Psoas muscle (tissue), 8 donors: Measurements from ENCODE around the gene MAP7D1. TPM values are rescaled to one million over a fixed set of nuclear protein-coding genes. Genes with fewer than 3 reads are reported as not detected.
A peak's percentile ranks its signal among the peaks of the same experiment; 100 is the strongest.

Experiments
- ATAC-seq, 4 donors: fragments of 200-7000 bp; cut with Tn5 transposase; one replicate each; pipeline ENCODE4 v1.9.1; 2020; ENCODE audit warnings: moderate library complexity in 3 of 4, mild to moderate bottlenecking in 2 of 4
- DNase-seq, 2 donors: peaks; one replicate each; pipeline ENCODE4 v3.0.0-alpha.2; 2020
- H3K27ac ChIP-seq: fragments of 200-600 bp; one replicate; pipeline ENCODE4 v1.8.0; 2022
- H3K27me3 ChIP-seq, 3 donors: fragments of 200-600 bp in 1 of 3; one replicate each; pipeline versions ENCODE4 v1.6.1 to v1.8.0; 2013 to 2022; ENCODE audit warnings: low read length in 2 of 3, mild to moderate bottlenecking in 2 of 3, moderate library complexity in 1 of 3; ENCODE audit not compliant: insufficient read depth in 3 of 3
- H3K36me3 ChIP-seq, 2 donors: fragments of 200-600 bp in 1 of 2; one replicate each; pipeline versions ENCODE4 v1.6.1 to v1.8.0; 2013 to 2022; ENCODE audit warnings: low read depth in 1 of 2, mild to moderate bottlenecking in 1 of 2, moderate library complexity in 1 of 2; ENCODE audit not compliant: insufficient read depth in 1 of 2
- H3K4me1 ChIP-seq: fragments of 200-600 bp; one replicate; pipeline ENCODE4 v1.8.0; 2022
- H3K4me3 ChIP-seq: fragments of 200-600 bp; one replicate; pipeline ENCODE4 v1.8.0; 2022; ENCODE audit warnings: mild to moderate bottlenecking
- H3K9me3 ChIP-seq: fragments of 200-600 bp; one replicate; pipeline ENCODE4 v1.8.0; 2022
- WGBS, 3 donors: extraction: QIAGEN DNeasy Blood & Tissue Kit; methylation state at CpG; one replicate each; pipeline versions ENCODE4 v1.1.6 to v1.1.7; 2013; 5-methylcytosine and 5-hydroxymethylcytosine counted together
- intact Hi-C, 2 donors: fragments of 100-400 bp; cut with DNase I; formaldehyde crosslinking; loops; one replicate each; pipeline versions ENCODE4 v1.11.0 to v1.14.2; 2022
- polyA plus RNA-seq, 3 donors: library from polyadenylated mRNA; stranded (reverse); fragments of 200-250 nt; gene quantifications; one replicate each; pipeline ENCODE4 v1.2.3, GENCODE V29; 2013
- total RNA-seq, 4 donors: library from RNA; stranded (reverse); fragmentation: NEBNext Ultra II Directional in 2 of 4; extraction: Animal tissue kit (Norgen Biotek cat#: 25700) in 2 of 4; gene quantifications; one replicate each; pipeline versions ENCODE4 v1.2.1 to v1.2.4, GENCODE V29; 2021 to 2023
- TF ChIP-seq, protein P1 (sequence below): fragments of 200-600 bp; IDR thresholded peaks from one replicate; pipeline ENCODE4 v1.8.0; 2022; ENCODE audit warnings: antibody characterized with exemption
- donor health status: healthy with polysubstance abuse.
- donor health status: DM: no; HTN: no; CAD: no; lungs with moderate emphysema.
- donor health status: Bipolar disorder and iron deficiency.
- donor health status: healthy.
- donor health status: DM: yes; HTN: yes; CAD: no.
- donor health status: DM: no; HTN: no; CAD: no.
- donor health status: DM: no; HTN: no; CAD: no.
- donor health status: DM: yes; HTN: yes; CAD: no.

MAP7D1 gene
- total and polyA plus RNA-seq, 7 donors: 117 to 342 (median 212) TPM

- DNase-seq (no peak), ATAC-seq (no peak)
- intact Hi-C loops: no loop called here
- H3K27ac ChIP-seq: peak overlapping the region; percentile 94
- no peak overlapping the region for H3K4me3 ChIP-seq
- no peaks in the 10 kb centered on the region for H3K9me3 ChIP-seq
- no peaks in the 10 kb centered on the region for H3K27me3 ChIP-seq
- peaks cover 0 to 73% of the 10 kb centered on the region in 2 donors for H3K36me3 ChIP-seq
- H3K4me1 ChIP-seq: peaks cover 82% of the 10 kb centered on the region
- WGBS, 3 donors: 88 to 96% (median 88%) methylated on average over 2 of the region's 2 CpGs
- TF ChIP-seq, protein P1, sequence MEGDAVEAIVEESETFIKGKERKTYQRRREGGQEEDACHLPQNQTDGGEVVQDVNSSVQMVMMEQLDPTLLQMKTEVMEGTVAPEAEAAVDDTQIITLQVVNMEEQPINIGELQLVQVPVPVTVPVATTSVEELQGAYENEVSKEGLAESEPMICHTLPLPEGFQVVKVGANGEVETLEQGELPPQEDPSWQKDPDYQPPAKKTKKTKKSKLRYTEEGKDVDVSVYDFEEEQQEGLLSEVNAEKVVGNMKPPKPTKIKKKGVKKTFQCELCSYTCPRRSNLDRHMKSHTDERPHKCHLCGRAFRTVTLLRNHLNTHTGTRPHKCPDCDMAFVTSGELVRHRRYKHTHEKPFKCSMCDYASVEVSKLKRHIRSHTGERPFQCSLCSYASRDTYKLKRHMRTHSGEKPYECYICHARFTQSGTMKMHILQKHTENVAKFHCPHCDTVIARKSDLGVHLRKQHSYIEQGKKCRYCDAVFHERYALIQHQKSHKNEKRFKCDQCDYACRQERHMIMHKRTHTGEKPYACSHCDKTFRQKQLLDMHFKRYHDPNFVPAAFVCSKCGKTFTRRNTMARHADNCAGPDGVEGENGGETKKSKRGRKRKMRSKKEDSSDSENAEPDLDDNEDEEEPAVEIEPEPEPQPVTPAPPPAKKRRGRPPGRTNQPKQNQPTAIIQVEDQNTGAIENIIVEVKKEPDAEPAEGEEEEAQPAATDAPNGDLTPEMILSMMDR: no peak
Measured at GRCh38 chr1:36172983-36173382, 17.0 kb downstream of the MAP7D1 start.

DNA sequence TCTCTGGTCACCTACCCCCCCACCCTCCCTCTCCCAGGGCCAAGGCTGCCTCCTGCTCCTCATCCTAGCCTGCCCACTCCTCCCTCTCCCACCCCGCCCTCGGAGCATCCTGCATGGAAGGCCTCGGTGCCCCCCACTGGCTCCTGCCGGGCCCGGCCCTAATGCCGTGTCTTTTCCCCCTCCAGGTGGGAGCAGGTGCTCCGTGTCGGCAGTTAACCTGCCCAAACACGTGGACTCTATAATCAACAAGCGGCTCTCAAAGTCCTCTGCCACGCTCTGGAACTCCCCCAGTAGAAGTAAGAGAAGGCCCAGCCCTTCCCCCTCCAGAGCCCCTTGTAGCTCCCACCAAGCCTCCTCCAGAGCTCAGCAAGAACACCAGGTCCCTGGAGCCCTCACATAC, 18.8 kb downstream of the MAP7D1 start:
- DNase-seq: no peak
- Histone ChIP-seq H3K4me1 (peaks cover 65% of the 10 kb centered on the region), H3K4me3 (peak overlapping the region; percentile 43), H3K27me3 (no peaks in the 10 kb centered on the region), H3K36me3 (peaks cover 5 to 90% of the 10 kb centered on the region in 2 donors), H3K27ac (peak overlapping the region; percentile 94), H3K9me3 (no peaks in the 10 kb centered on the region)
- TF ChIP-seq, protein P1: no peak
- 37 to 48% (median 48%) methylated on average over 11 of the region's 11 CpGs for WGBS, 3 donors
- no peak for ATAC-seq
- intact Hi-C loops: no loop called here

DNA sequence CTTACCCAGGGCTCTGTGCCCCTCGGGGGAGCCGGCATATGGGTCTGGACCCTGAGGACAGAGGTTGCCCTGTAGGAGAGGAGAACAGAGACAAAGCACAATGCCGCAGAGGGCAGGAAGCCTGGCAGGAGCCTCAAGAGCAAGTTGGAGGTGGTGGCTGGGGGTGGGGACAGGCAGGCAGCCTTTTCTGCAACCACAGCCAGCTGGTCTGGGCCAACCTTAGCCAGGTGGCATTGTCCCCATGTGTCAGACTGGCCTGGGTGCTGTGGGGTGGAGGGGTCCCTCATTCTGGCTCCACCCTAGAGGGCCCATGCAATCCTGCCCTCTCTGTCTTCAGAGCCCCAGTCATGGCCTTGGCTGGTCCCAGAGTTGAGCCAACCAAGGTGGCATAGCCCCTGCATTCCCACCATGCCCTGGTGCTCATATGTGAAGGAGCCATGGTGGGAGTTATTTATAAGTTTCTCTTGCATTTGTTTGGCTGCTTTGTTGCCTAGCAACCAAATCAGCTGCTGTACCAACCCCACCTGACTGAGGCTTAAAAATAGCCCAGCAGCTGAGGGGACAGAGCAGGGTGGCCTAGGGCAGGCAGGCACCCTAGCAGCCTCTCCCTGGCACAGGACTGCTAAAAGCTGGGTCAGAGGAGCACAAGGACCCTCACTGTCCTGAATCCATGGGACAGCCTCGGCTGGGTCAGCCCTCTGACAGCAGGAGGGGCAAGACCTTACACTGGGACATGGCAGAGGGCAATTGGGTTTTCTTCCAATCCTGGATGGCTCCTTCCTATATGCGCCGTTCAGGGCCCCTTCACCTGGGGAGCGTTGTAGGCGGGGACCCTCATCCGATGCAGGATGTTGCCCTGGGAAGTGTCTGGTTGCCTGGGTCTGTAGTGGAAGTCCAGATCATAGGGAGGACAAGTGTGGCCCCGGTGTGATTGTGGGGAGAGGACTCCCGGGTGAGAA, 19.5 kb downstream of the MAP7D1 start:
- peaks cover 6 to 97% of the 10 kb centered on the region in 2 donors for H3K36me3 ChIP-seq
- H3K9me3 ChIP-seq: no peaks in the 10 kb centered on the region
- intact Hi-C loops: no loop called here
- H3K4me3 ChIP-seq: peak overlapping the region; percentile 43
- TF ChIP-seq, protein P1: no peak
- 34 to 56% (median 37%) methylated on average over 11 of the region's 11 CpGs for WGBS, 3 donors
- peak overlapping the region; percentile 94 for H3K27ac ChIP-seq
- ATAC-seq (peak; percentile 89 to 92 (median 90)), DNase-seq (peak; percentile 64 to 89)
- peaks cover 58% of the 10 kb centered on the region for H3K4me1 ChIP-seq
- no peaks in the 10 kb centered on the region for H3K27me3 ChIP-seq

GRCh38 chr1:36176106-36176949, 20.4 kb downstream of the MAP7D1 start:
- ATAC-seq (peak in 2 of 4 donors; percentile 1 to 17), DNase-seq (no peak)
- peak overlapping the region; percentile 94 for H3K27ac ChIP-seq
- H3K9me3 ChIP-seq: no peaks in the 10 kb centered on the region
- intact Hi-C loops: no loop called here
- H3K27me3 ChIP-seq: no peaks in the 10 kb centered on the region
- peaks cover 6 to 100% of the 10 kb centered on the region in 2 donors for H3K36me3 ChIP-seq
- H3K4me3 ChIP-seq: peak overlapping the region; percentile 41
- WGBS, 3 donors: 70 to 77% (median 76%) methylated on average over 69 to 76 of the region's 76 CpGs
- TF ChIP-seq, protein P1: no peak
- H3K4me1 ChIP-seq: peaks cover 52% of the 10 kb centered on the region
